Naive thymus-derived CD8-positive, alpha-beta T cell (primary cell): Measurements from ENCODE around the gene LYSET. TPM values are rescaled to one million over a fixed set of nuclear protein-coding genes. Genes with fewer than 3 reads are reported as not detected.
A peak's percentile ranks its signal among the peaks of the same experiment; 100 is the strongest.
"Not testable (repeated sequence)": the region's sequence is repeated elsewhere in the genome, so short reads cannot be mapped to it uniquely, and the experiment has no call there.

Experiments used
- ATAC-seq, 2 donors: fragments of 150-1000 bp; cut with Tn5 transposase in 1 of 2; sonication (Bioruptor Pico), chemical (Tn5 transposase) in 1 of 2; 1 replicate in 1 of 2; 2 replicates in 1 of 2; pipeline ENCODE4 v1.10.0; 2021; ENCODE audit warnings: mild to moderate bottlenecking in 2 of 2, moderate library complexity in 2 of 2
- POLR2A ChIA-PET: fragments of 350-600 bp; sonication (Branson Sonifier 250); formaldehyde crosslinking; loops from one replicate; lab custom pipeline; 2021; ENCODE audit warnings: antibody characterized with exemption; lab: Charles Lee
- DNase-seq, 10 donors: peaks; one replicate each; pipeline versions ENCODE4 v3.0.0 to v3.0.0-alpha.2; 2020 to 2022
- H3K27ac Mint-ChIP-seq, 10 donors: one replicate each; pipeline ENCODE4 v1.8.0; 2020 to 2022; ENCODE audit warnings: mild to moderate bottlenecking in 10 of 10, mixed read lengths in 10 of 10, moderate library complexity in 4 of 10, inconsistent platforms in 1 of 10
- H3K27me3 Mint-ChIP-seq, 5 donors: one replicate each; pipeline ENCODE4 v1.8.0; 2021 to 2022; ENCODE audit warnings: mixed read lengths in 5 of 5
- H3K36me3 Mint-ChIP-seq, 3 donors: one replicate each; pipeline ENCODE4 v1.8.0; 2020 to 2022; ENCODE audit warnings: mixed read lengths in 3 of 3, mild to moderate bottlenecking in 2 of 3, inconsistent platforms in 1 of 3
- H3K4me1 Mint-ChIP-seq, 4 donors: one replicate each; pipeline ENCODE4 v1.8.0; 2021 to 2022; ENCODE audit warnings: mixed read lengths in 4 of 4
- H3K4me3 Mint-ChIP-seq, 10 donors: one replicate each; pipeline ENCODE4 v1.8.0; 2020 to 2022; ENCODE audit warnings: mild to moderate bottlenecking in 10 of 10, mixed read lengths in 10 of 10, moderate library complexity in 6 of 10, inconsistent platforms in 1 of 10
- H3K9me3 Mint-ChIP-seq, 9 donors: one replicate each; pipeline ENCODE4 v1.8.0; 2020 to 2022; ENCODE audit warnings: mixed read lengths in 9 of 9, mild to moderate bottlenecking in 3 of 9, inconsistent platforms in 1 of 9, moderate library complexity in 1 of 9
- polyA plus RNA-seq, 3 donors: library from polyadenylated mRNA; unstranded; fragments of 300-500 nt; fragmentation: Illumina TruSeq; gene quantifications; one replicate each; pipeline ENCODE4 v1.2.3, GENCODE V29; 2021
- total RNA-seq, 8 experiments: library from RNA in 2 of 8; stranded (reverse) in 2 of 8; gene quantifications; one replicate each; pipeline ENCODE4 v1.2.3 and lab custom pipeline; 2021 to 2026

The LYSET gene
- total and polyA plus RNA-seq, 5 experiments from 2014 or later: 17.4 to 46.0 (median 33.8) TPM

DNA sequence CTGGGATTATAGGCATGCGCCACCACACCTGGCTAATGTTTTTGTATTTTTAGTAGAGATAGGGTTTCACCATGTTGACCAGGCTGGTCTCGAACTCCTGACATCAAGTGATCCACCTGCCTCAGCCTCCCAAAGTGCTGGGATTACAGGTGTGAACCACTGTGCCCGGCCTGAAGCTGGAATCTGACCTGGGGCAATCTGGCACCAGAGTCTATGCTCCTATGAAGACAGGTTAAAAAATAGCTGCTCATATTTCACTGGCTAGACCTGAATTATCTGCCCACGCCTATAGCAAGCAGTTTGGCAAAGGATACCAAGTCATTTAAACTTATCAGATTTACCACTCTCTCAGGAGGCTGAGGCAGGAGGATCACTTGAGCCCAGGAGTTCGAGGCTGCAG is 10.4 kb upstream of the LYSET start:
- H3K9me3 Mint-ChIP-seq, H3K4me3 Mint-ChIP-seq, H3K36me3 Mint-ChIP-seq, ATAC-seq, H3K27me3 Mint-ChIP-seq, POLR2A ChIA-PET, H3K27ac Mint-ChIP-seq, DNase-seq, H3K4me1 Mint-ChIP-seq: not testable (repeated sequence)

DNA sequence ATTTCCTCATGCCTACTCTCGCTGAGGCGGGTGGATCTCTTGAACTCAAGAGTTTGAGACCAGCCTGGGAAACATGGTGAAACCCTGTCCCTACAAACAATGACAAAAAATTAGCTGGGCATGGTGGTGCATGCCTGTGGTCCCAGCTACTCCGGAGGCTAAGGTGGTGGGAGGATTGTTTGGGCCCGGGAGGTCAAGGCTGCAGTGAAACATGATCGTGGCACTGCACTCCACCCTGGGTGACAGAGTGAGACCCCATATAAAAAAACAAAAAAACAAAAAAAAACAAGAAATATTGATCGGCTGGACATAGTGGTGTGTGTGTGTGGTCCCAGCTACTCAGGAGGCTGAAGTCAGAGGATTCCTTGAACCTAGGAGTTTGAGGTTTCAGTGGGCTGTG is 9.6 kb upstream of the LYSET start:
- H3K4me3 Mint-ChIP-seq: no peak overlapping the region
- no peak for DNase-seq
- H3K36me3 Mint-ChIP-seq: no peaks in the 10 kb centered on the region
- no peak overlapping the region for H3K27ac Mint-ChIP-seq
- no peak for ATAC-seq
- peaks cover 0 to 3% (median 0%) of the 10 kb centered on the region in 5 donors for H3K27me3 Mint-ChIP-seq
- POLR2A ChIA-PET: interaction anchor here (1.6 kb wide), 1 partner anchor 9 kb away, joined by 4 read pairs; the partner anchor contains the start of genes LYSET and MOAP1
- peaks cover 0 to 2% (median 0%) of the 10 kb centered on the region in 4 donors for H3K4me1 Mint-ChIP-seq
- no peaks in the 10 kb centered on the region for H3K9me3 Mint-ChIP-seq

DNA sequence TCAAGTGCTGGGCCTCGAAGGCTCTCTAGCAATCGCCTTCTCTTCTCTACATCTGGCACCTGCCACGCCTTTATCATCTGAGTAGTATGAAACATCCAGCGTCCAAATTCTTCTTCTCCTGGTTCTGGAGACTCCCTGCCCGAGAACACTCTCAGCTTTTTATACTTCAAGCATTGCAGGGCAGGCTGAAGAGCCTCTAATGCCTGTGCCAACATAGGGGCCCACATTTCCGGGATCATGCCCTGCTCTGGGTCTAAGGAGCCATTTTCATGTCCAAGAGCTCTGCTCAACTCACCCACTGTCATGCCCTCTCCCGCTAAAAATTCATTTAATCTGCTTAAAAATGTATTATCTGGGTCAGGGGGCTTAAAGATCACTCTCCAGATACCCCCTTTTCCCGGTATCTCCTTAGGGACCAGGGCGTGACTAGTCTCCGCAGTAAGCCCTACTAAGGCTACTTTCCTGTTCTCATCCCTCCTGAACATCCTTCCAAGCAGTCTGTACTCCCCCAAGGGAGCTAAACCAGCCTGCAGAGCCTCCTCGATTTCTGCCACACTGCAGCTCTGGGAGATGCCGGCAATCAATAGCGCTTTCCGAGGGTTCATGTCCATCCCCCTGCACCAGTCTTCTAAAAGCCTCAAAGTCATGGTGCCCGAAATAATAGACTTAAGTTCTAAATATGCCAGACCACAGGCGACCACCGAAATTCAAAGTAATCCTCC is 1.4 kb upstream of the LYSET start:
- POLR2A ChIA-PET: interaction anchor here (1.0 to 2.6 kb wide), 10 partner anchors 11 to 390 kb away, joined by 3 to 36 read pairs (median 6); partner anchors contain the start of genes GOLGA5, GON7, ITPK1 and UBR7
- no peak for ATAC-seq
- Mint-ChIP-seq H3K27ac (peak overlapping the region; percentile 77 to 95 (median 92)), H3K36me3 (peaks cover 0 to 26% (median 1%) of the 10 kb centered on the region in 3 donors), H3K27me3 (no peaks in the 10 kb centered on the region), H3K9me3 (no peaks in the 10 kb centered on the region), H3K4me3 (peak overlapping the region; percentile 81 to 95 (median 87)), H3K4me1 (peaks cover 16 to 40% (median 36%) of the 10 kb centered on the region in 4 donors)
- no peak for DNase-seq

DNA sequence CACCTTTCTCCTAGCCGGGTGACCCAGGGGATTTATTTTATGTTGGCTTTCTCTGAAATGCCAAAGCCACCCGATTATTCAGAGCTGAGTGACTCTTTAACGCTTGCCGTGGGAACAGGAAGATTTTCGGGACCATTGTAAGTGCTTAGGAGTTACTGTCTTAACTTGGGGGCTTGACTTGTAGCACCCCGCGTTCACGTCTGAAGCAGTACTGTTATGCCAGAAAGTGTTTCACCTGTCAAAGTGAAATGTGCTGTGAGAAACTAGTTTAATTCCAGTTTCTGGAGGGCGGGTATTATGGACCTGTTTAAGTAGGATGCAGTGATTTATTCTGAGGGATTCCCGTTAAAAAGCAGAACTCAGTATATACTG is 218 bp downstream of the LYSET start:
- Mint-ChIP-seq H3K36me3 (peaks cover 0 to 31% (median 1%) of the 10 kb centered on the region in 3 donors), H3K9me3 (no peaks in the 10 kb centered on the region), H3K4me3 (peak overlapping the region; percentile 90 to 98 (median 95)), H3K4me1 (peaks cover 17 to 51% (median 42%) of the 10 kb centered on the region in 4 donors), H3K27me3 (no peaks in the 10 kb centered on the region), H3K27ac (peak overlapping the region; percentile 93 to 99 (median 98))
- peak; percentile 8 to 16 for ATAC-seq
- no peak for DNase-seq
- POLR2A ChIA-PET: interaction anchor here (0.6 to 2.6 kb wide), 13 partner anchors 9 to 1145 kb away, joined by 3 to 36 read pairs (median 5); partner anchors contain the start of genes GON7, ITPK1, TRIP11 and UBR7

DNA sequence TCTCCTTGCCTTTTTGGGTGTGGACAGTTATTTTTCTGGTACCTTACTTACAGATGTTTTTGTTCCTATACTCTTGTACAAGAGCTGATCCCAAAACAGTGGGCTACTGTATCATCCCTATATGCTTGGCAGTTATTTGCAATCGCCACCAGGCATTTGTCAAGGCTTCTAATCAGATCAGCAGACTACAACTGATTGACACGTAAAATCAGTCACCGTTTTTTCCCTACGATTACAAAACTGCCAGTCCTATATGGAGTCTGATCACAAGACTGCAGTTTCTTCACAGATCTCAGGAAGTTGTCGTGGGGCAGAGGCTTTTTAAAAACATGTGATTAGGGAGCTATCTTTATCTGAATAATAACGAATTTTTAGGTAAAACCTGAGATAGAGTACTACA is 1.3 kb downstream of the LYSET start:
- peak overlapping the region; percentile 50 to 91 (median 64) for H3K4me3 Mint-ChIP-seq
- POLR2A ChIA-PET: interaction anchor here (1.6 kb wide), 1 partner anchor 20 kb away, joined by 3 read pairs; the partner anchor contains the start of genes GON7 and UBR7
- peaks cover 0 to 35% (median 1%) of the 10 kb centered on the region in 3 donors for H3K36me3 Mint-ChIP-seq
- H3K27ac Mint-ChIP-seq: peak overlapping the region in 9 of 10 donors; percentile 12 to 99 (median 77)
- DNase-seq (no peak), ATAC-seq (no peak)
- H3K4me1 Mint-ChIP-seq: peaks cover 17 to 51% (median 42%) of the 10 kb centered on the region in 4 donors
- no peaks in the 10 kb centered on the region for H3K27me3 Mint-ChIP-seq
- no peaks in the 10 kb centered on the region for H3K9me3 Mint-ChIP-seq

- Mint-ChIP-seq H3K27ac (peak overlapping the region in 5 of 10 donors; percentile 35 to 98 (median 72)), H3K36me3 (peaks cover 0 to 30% (median 1%) of the 10 kb centered on the region in 3 donors), H3K9me3 (no peaks in the 10 kb centered on the region), H3K4me1 (peaks cover 14 to 48% (median 40%) of the 10 kb centered on the region in 4 donors), H3K4me3 (peak overlapping the region in 3 of 10 donors; percentile 60 to 82 (median 68)), H3K27me3 (no peaks in the 10 kb centered on the region)
- no peak for DNase-seq
- ATAC-seq: no peak
- POLR2A ChIA-PET: interaction anchor here (1.6 kb wide), 1 partner anchor 20 kb away, joined by 3 read pairs; the partner anchor contains the start of genes GON7 and UBR7
Measured at GRCh38 chr14:93186956-93187355, 1.8 kb downstream of the LYSET start.

GRCh38 chr14:93195316-93195999 is 10.3 kb downstream of the LYSET start:
- ATAC-seq (no peak), DNase-seq (no peak)
- POLR2A ChIA-PET: interaction anchor here (0.6 to 1.7 kb wide), 3 partner anchors 11 to 185 kb away, joined by 3 to 10 read pairs (median 4); partner anchors contain the start of genes LYSET and MOAP1
- no peaks in the 10 kb centered on the region for H3K9me3 Mint-ChIP-seq
- H3K27me3 Mint-ChIP-seq: no peaks in the 10 kb centered on the region
- no peak overlapping the region for H3K27ac Mint-ChIP-seq
- peaks cover 0 to 6% (median 4%) of the 10 kb centered on the region in 3 donors for H3K36me3 Mint-ChIP-seq
- peaks cover 0 to 5% (median 1%) of the 10 kb centered on the region in 4 donors for H3K4me1 Mint-ChIP-seq
- H3K4me3 Mint-ChIP-seq: no peak overlapping the region

DNA sequence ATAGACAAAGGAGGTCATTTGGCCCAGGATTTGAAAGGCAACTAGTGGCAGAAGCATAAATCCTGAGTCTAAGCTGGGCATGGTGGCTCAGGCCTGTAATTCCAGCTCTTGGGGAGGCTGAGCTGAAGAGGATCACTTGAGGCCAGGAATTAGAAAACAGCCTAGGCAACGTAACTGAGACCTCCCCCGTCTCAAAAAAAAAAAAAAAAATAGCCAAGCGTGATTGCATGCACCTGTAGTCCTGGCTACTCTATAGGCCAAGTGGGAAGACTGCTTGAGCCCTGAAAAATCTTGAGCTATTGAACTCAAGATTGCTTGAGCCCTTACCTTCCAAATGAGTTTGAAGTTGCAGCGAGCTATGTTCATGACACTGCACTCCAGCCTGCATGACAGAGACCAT is 13.9 kb downstream of the LYSET start:
- Mint-ChIP-seq H3K36me3 (peaks cover 0 to 5% (median 4%) of the 10 kb centered on the region in 3 donors), H3K4me1 (peaks cover 2 to 3% (median 3%) of the 10 kb centered on the region in 4 donors), H3K27me3 (no peaks in the 10 kb centered on the region), H3K9me3 (no peaks in the 10 kb centered on the region), H3K4me3 (no peak overlapping the region), H3K27ac (no peak overlapping the region)
- POLR2A ChIA-PET: interaction anchor here (0.5 kb wide), 1 partner anchor 10 kb away, joined by 7 read pairs; no protein-coding TSS in a partner anchor
- DNase-seq: no peak
- no peak for ATAC-seq

DNA sequence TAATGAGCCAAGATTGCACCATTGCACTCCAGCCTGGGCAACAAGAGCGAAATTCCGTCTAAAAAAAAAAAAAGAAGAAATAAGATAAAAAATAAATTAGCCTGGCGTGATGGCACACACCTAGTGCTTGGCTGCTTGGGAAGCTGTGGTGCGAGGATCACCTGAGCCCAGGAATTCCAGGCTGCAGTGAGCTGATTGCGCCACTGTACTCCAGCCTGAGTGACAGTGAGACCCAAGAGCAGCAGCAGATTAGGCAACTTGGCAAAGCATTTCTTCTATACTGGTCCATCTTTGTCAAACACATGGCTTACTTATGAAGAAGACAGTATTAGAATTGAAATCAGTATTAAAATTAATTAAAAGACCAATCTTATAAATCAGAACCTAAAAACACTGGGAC is 15.4 kb downstream of the LYSET start:
- no peak overlapping the region for H3K4me3 Mint-ChIP-seq
- H3K27ac Mint-ChIP-seq: peak overlapping the region in 1 of 10 donors; percentile 21
- DNase-seq: no peak
- H3K36me3 Mint-ChIP-seq: peaks cover 0 to 9% (median 4%) of the 10 kb centered on the region in 3 donors
- no peak for ATAC-seq
- H3K27me3 Mint-ChIP-seq: no peaks in the 10 kb centered on the region
- peaks cover 4 to 18% (median 17%) of the 10 kb centered on the region in 4 donors for H3K4me1 Mint-ChIP-seq
- POLR2A ChIA-PET: interaction anchor here (0.6 kb wide), 1 partner anchor 125 kb away, joined by 3 read pairs; no protein-coding TSS in a partner anchor
- H3K9me3 Mint-ChIP-seq: no peaks in the 10 kb centered on the region

DNA sequence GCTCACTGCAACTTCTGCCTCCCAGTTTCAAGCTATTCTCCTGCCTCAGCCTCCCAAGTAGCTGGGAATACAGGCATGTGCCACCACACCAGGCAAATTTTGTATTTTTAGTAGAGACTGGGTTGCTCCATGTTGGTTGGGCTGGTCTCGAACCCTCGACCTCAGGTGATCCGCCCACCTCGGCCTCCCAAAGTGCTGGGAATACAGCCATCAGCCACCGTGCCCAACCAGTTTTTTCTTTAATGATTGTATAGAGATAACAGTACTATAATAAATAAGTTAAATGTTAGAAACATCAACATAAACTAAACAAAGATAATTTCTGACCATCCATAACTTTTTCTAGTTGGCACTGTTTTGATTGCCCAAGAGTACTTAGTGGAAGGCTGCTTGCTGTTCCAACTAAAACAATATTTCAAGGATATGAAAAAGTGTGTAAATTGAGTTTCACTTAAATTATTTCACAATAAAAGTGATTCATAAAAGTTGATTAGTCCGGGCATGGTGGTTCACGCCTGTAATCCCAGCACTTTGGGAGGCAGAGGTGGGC is 16.1 kb downstream of the LYSET start:
- Mint-ChIP-seq H3K36me3 (peaks cover 0 to 9% (median 4%) of the 10 kb centered on the region in 3 donors), H3K27ac (peak overlapping the region in 3 of 10 donors; percentile 35 to 67 (median 41)), H3K4me1 (peaks cover 9 to 24% (median 24%) of the 10 kb centered on the region in 4 donors), H3K9me3 (no peaks in the 10 kb centered on the region), H3K27me3 (no peaks in the 10 kb centered on the region), H3K4me3 (no peak overlapping the region)
- no peak for DNase-seq
- POLR2A ChIA-PET: interaction anchor here (0.6 kb wide), 1 partner anchor 126 kb away, joined by 3 read pairs; no protein-coding TSS in a partner anchor
- ATAC-seq: no peak

GRCh38 chr14:93206793-93207467 is 21.8 kb downstream of the LYSET start, which contains the start of the genes GON7 and UBR7:
Gene GON7 (minus strand): TSS chr14:93207065. CDS start chr14:93207037, 28 bp downstream.
Gene UBR7 (plus strand): TSS chr14:93207256. CDS start chr14:93207292, 36 bp downstream.
- H3K9me3 Mint-ChIP-seq: no peaks in the 10 kb centered on the region
- peak within 1 kb of the TSS; percentile 74 to 100 (median 96) for H3K4me3 Mint-ChIP-seq
- peak; percentile 77 to 91 (median 83) for DNase-seq
- peaks cover 19 to 55% (median 43%) of the 10 kb centered on the region in 4 donors for H3K4me1 Mint-ChIP-seq
- peaks cover 0 to 20% (median 2%) of the 10 kb centered on the region in 3 donors for H3K36me3 Mint-ChIP-seq
- POLR2A ChIA-PET: interaction anchor here (1.0 to 2.7 kb wide), 6 partner anchors 20 to 127 kb away, joined by 3 to 36 read pairs (median 3); partner anchors contain the start of genes LYSET and MOAP1
- H3K27ac Mint-ChIP-seq: peak within 1 kb of the TSS; percentile 83 to 96 (median 94)
- ATAC-seq: peak; percentile 93 to 96
- H3K27me3 Mint-ChIP-seq: no peaks in the 10 kb centered on the region
